GM18526 (cell line): ENCODE results near the gene ZNF554.

ENCODE experiments used
- POLR2A ChIP-seq: IDR thresholded peaks from 3 replicates; pipeline ENCODE4 v1.6.1; 2011; ENCODE audit not compliant: insufficient read length; ENCODE audit errors: extremely low read depth

ZNF554 gene

GRCh38 chr19:2865334-2866100, 45.8 kb downstream of the ZNF554 start:
- TF ChIP-seq POLR2A, result no peak

DNA sequence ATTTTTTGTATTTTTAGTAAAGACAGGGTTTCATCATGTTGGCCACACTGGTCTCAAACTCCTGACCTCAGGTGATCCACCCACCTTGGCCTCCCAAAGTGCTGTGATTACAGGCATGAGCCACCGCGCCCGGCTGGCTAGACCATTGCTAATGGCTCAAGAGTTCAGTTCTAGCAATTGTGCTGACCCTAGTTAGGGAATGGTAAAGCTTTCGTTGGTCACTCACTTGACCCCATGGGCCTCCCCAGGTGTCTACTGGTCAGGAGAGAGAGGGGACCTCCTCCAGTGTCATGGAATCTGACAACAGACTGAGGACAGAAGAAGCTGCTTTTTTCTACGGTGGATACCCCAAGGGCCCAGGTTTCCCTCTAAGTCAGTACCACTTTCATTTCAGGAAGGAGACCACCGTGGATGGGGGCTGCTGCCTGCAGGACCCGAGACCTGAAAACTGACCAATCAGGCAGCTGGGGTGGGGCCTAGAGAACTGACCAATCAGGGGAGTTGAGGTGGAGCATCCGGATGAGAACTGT, 46.9 kb downstream of the ZNF554 start:
- TF ChIP-seq POLR2A, result no peak

DNA sequence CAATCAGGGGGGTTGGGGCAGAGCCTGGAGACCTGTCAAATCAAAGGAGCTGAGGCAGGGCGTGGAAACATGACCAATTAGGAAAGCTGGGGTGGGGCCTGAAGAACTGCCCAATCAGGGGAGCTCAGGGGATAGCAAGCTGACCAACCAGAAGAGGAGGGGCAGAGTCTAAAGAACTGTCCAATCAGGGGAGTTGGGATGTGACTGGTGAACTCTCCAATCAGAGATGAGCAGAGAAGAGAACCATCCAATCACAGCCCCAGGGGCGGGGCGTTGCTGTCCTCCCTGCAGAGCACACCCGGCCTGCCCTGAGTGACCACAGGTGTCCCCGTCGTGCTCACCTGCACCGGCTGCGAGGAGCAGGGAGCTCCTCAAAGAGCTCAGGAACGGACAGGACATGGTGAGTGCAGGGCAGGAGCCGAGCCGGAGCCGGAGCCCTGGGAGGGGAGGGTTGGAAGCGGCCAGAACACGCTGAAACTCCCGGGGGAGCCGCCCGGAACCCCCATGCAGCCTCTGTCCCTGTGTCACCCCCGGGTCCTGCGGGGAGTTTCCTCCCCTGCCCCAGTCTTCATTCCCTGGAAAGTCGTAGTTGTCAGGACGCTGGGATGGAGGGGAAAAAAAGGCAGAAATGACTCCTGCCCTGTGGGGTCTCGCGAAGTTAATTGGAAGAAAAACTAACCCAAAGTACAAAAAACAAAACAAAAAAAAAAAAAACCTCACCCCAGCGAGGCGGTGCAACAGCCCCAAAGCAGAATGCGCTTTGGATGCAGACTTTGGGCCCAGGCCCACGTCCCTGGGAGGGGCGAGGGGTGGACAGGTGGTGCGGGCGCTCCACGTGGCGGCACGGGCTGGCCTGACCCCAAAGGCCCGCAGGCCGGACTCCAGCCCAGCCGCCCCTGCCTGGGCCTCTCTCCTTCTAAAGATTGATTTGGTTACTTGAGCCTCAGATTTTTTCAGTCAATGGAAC, 47.6 kb downstream of the ZNF554 start, which contains the start of gene ZNF556:
Gene ZNF556, plus strand, starts transcription at position 311 of the 967 bp plus-strand sequence. Its CDS starts 87 bp downstream, at position 398.
- TF ChIP-seq POLR2A, result no peak

GRCh38 chr19:2869618-2870017, 50.0 kb downstream of the ZNF554 start:
- no peak for TF ChIP-seq POLR2A

DNA sequence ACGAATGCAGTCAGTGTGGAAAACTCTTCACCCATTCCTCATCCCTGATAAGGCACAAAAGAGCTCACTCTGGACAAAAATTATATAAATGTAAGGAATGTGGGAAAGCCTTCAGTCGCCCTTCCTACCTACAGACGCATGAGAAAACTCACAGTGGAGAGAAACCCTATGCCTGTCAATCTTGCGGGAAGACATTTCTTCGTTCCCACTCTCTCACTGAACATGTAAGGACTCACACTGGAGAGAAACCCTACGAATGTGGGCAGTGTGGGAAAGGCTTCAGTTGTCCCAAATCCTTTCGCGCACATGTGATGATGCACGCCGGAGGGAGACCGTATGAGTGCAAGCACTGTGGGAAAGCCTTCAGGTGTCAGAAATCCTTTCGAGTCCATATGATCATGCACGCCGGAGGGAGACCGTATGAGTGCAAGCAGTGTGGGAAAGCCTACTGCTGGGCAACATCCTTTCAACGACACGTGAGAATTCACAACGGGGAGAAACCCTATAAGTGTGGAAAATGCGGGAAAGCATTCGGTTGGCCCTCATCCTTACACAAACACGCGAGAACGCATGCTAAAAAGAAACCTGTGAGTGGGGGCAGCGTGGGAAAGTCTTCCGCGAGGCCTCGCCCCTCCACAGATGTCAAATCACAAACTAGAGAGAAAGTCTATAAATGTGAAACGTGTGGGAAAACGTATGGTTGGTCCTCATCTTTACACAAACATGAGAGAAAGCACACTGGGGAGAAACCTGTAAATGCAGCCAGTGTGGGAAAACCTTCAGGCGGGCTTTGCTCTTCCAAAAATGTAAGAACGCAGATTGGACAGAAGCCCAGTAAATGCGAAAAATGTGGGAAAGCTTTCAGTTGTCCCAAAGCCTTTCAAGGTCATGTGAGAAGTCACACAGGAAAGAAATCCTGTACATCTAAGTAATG, 58.0 kb downstream of the ZNF554 start:
- TF ChIP-seq POLR2A, result no peak

DNA sequence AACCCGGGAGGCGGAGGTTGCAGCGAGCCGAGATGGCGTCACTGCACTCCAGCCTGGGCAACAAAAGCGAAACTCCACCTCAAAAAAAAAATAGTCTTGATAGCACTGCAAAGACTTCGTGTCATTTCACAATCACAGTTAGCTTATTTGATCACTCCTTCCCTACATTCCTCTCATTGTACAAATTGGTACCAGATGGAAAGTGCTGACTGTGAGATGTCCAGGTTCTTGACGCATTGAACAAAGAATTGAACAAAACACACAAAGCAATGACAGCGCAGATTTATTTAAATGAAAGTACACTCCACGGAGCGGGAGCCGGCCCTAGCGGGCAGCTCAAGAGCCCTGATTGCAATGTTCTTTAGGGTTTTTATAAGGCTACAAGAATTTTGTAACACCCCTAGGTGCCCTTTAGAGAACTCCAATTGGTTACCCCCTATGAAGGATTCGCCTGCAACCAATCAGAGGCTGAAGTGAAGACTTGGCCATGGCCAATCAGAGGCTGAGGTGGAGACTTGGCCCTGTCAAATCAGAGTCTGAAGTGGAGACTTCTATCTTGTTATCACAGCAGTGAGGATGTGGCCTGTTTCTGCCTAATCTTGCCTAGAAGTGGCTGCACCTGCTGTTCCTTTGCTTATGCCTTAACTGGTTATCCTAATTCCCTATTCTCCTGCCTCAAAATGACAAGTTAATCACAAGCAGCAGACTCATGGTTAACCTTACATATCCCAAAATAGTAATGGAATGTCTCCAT, 64.2 kb downstream of the ZNF554 start:
- TF ChIP-seq POLR2A, result no peak

DNA sequence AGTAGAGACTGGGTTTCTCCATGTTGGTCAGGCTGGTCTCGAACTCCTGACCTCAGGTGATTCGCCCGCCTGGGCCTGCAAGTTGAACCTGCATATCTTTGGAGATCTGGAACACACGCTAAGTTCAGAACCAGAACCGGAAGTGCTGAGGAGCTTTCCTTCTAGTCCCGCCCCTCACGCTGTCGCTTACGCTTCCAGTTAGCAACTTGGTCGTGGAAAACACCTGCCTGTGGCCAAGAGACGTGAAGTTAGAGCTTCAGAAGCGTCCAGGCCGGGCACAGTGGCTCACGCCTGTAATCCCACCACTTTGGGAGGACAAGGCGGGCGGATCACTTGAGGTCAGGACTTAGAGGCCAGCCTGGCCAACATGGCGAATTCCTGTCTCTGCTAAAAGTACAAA, 66.1 kb downstream of the ZNF554 start:
- TF ChIP-seq POLR2A, result no peak
